K562 (cell line): ENCODE data around the gene TMEM132D. TPM values are rescaled to one million over a fixed set of nuclear protein-coding genes. Genes with fewer than 3 reads are reported as not detected.

Source experiments
- polyA plus RNA-seq, 8 experiments: library from polyadenylated mRNA; depleted of rRNA in 4 of 8; stranded (reverse) in 5 of 8; unstranded in 3 of 8; fragments of >200 nt; fragmentation: Nextera tagmentation in 2 of 8; fragmentation: Illumina TruSeq in 1 of 8; extraction: Ambion mirVana in 2 of 8; extraction: Trizol in 1 of 8; gene quantifications; 2 replicates each; pipeline versions ENCODE4 v1.2.1 to v1.2.3, GENCODE V29; 2011 to 2014; ENCODE audit warnings: inconsistent platforms in 1 of 8, missing spikeins in 1 of 8
- total RNA-seq, 7 experiments: library from RNA; depleted of rRNA in 6 of 7; stranded (reverse); fragments of >200 nt in 6 of 7; fragmentation: Illumina TruSeq in 2 of 7; extraction: Trizol in 2 of 7; gene quantifications; 2 replicates each; pipeline versions ENCODE4 v1.2.1 to v1.2.3, GENCODE V29; 2011 to 2021; ENCODE audit warnings: low replicate concordance in 1 of 7
- TF ChIP-seq, protein P1 (sequence below), 2 experiments: fragments of 450-650 bp in 1 of 2; sonication (generic) in 1 of 2; formaldehyde crosslinking in 1 of 2; IDR thresholded peaks; 2 replicates each; pipeline versions ENCODE4 v1.7.1 to v1.9.0; 2016 to 2022; ENCODE audit warnings: inconsistent platforms in 1 of 2, mild to moderate bottlenecking in 1 of 2, missing genetic modification reagents in 1 of 2

TMEM132D gene
- total and polyA plus RNA-seq, 9 of the 15 experiments (the other 6 are each of a cell fraction or from before 2014, with no cell fraction given), result not detected

GRCh38 chr12:129083121-129083840 lies 820.5 kb downstream of the TMEM132D start (continued):
- TF ChIP-seq, protein P1, sequence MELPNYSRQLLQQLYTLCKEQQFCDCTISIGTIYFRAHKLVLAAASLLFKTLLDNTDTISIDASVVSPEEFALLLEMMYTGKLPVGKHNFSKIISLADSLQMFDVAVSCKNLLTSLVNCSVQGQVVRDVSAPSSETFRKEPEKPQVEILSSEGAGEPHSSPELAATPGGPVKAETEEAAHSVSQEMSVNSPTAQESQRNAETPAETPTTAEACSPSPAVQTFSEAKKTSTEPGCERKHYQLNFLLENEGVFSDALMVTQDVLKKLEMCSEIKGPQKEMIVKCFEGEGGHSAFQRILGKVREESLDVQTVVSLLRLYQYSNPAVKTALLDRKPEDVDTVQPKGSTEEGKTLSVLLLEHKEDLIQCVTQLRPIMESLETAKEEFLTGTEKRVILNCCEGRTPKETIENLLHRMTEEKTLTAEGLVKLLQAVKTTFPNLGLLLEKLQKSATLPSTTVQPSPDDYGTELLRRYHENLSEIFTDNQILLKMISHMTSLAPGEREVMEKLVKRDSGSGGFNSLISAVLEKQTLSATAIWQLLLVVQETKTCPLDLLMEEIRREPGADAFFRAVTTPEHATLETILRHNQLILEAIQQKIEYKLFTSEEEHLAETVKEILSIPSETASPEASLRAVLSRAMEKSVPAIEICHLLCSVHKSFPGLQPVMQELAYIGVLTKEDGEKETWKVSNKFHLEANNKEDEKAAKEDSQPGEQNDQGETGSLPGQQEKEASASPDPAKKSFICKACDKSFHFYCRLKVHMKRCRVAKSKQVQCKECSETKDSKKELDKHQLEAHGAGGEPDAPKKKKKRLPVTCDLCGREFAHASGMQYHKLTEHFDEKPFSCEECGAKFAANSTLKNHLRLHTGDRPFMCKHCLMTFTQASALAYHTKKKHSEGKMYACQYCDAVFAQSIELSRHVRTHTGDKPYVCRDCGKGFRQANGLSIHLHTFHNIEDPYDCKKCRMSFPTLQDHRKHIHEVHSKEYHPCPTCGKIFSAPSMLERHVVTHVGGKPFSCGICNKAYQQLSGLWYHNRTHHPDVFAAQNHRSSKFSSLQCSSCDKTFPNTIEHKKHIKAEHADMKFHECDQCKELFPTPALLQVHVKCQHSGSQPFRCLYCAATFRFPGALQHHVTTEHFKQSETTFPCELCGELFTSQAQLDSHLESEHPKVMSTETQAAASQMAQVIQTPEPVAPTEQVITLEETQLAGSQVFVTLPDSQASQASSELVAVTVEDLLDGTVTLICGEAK (IDR thresholded peaks at IDR 0.05), result no peak
- TF ChIP-seq, protein P1 (CRISPR knock-in tag; IDR thresholded peaks at IDR 0.05), result no peak
